HS-5 (cell line): Measurements from ENCODE around the gene AK3.
"Not testable (repeated sequence)": the region's sequence is repeated elsewhere in the genome, so short reads cannot be mapped to it uniquely, and the experiment has no call there.

ENCODE experiments used
- DNase-seq: peaks from one replicate; pipeline ENCODE4 v3.0.0-alpha.2; 2012; ENCODE audit warnings: low read depth

Gene AK3

DNA sequence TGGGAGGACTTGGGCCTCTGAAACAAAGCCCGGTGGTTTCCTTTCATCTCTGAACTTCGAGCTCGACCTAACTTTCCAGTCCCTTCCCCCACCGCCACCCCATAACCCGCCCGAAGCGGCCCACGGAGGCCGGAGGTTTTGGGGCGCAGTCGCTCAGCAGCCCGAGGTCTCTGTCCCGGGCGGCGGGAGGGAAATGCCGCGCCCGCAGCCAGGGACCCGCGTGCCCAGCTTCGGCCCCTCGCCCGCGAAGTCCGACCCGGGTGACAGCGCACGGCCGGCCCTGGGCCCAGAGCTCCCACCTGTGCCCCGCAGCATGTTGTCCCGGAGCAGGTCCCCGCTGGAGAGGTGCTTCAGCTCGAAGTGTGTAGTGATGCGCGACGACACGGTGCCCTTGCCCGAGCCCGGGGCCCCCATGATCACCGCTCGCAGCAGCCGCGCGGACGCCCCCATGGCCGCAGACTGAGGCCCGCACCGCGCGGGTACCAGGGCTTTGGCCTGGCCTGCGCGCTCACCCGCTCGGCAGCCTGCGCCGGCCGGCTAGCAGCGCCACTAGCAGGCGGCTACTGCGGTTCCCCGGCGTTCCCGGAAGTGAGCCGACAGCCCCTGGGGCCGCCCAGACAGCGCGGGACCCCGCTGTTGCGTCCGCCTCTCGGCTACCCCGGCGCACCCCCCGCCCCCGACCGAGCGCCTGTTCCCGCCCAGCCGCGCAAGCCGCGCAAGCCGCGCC is at the start of gene AK3:
Gene AK3 (minus strand): TSS at position 565 of the 727 bp plus-strand sequence. CDS start 115 bp downstream, at position 450.
- no peak for DNase-seq

DNA sequence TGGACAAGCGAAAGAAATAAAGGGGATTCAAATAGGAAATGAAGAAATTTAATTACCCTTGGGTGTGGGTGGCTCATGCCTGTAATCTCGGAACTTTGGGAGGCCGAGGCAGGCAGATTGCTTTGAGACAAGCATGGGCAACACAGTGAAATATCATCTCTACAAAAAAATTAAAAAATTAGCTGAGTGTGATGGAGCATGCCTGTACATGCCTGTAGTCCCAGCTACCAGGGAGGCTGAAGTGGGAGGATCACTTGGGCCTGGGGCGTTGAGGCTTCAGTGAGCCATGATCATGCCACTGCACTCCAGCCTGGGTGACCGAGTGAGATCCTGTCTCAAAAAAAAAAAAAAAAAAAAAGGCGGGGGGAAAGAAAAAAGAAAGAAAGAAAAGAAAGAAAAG is 47.7 kb upstream of the AK3 start:
- DNase-seq: no peak

DNA sequence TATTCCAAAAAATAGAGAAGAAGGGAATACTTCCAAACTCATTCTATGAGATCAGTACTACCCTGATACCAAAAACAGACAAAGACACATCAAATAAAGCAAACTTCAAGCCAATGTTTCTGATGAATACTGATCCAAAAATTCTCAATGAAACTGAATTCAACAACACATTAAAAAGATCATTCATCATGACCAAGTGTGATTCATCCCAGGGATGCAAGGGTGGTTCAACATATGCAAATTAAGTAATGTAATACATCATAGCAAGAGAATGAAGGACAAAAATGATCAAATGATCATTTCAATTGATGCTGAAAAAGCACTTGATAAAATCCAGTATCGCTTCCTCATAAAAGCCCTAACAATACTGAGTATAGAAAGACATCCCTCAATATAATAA is 46.9 kb upstream of the AK3 start:
- DNase-seq: no peak

DNA sequence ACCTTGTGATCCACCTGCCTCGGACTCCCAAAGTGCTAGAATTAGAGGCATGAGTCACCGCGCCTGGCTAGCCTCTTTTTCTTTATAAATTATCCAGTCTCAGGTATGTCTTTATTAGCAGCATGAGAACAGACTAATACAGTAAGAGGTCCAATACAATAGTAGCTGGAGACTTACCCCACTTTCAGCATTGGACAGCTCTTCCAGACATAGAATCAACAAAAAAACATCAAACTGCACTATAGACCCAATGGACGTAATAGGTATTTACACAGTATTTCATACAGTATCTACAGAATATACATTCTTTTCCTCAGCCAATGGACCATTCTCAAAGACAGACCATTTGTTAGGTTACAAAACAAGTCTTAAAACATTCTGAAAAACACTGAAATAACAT is 45.6 kb upstream of the AK3 start:
- no peak for DNase-seq

DNA sequence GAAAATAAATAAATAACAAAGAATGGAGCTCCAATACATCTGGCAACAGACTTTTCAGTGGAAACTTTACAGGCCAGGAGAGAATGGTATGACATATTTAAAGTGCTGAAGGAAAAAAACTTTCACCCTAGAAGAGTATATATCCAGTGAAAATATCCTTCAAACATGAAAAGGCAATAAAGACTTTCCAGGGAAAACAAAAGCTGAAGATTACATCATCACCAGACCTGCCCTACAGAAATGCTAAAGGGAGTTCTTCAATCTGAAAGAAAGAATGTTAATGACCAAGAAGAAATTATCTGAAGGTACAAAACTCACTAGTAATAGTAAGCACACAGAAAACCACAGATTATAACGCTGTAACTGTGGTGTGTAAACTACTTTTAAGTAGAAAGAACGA is 43.4 kb upstream of the AK3 start:
- DNase-seq: no peak

DNA sequence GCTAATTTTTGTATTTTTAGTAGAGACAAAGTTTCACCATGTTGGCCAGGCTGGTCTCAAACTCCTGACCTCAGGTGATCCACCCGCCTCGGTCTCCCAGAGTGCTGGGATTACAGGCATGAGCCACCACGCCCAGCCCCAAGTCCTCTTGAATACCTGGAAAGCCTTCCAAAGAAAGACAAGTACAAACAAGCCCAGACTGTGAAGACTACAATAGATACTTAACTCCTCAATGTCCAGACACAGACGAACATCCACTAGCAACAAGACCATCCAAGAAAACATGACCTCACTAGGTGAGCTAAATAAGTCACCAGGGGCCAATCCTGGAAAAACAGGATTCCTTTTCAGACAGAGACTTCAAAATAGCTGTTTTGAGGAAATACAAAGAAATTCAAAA is 42.2 kb upstream of the AK3 start:
- not testable (repeated sequence) for DNase-seq

DNA sequence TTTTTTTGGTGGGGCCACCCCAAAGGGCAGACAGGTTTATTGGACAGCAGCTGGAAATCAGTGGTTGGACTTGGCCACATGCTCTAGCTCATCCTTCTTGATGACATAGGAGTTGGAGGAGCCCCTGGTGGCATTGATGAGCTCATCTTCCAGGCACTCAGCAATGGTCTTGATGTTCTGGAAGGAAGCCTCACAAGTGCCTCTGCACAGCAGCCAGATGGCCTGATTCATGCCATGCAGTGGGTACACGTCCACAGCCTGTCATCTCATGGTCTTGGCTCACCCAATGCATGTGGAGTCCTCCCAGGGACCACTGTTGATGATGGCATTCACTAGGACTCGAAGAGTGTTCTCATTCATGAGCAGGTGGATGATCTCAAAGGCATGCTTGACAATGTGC is 40.4 kb upstream of the AK3 start:
- DNase-seq: no peak

DNA sequence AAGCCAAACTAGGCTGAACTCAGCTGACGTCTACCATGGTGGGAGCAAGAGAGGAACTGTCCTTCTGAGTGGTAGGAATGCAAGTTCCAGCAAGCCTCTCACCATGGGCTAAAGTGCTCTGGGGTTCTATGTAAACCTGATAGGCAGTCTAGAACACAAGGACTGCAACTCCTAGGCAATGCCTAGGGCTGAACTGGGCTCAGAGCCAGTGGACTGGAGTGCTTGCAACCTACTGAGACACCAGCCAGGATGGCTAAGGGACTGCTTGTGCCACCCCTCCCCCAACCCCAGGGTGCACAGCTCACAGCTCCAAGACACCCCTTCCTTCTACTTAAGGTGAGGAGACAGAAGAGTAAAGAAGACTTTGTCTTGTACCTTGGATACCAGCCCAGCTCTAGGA is 39.6 kb upstream of the AK3 start:
- no peak for DNase-seq

DNA sequence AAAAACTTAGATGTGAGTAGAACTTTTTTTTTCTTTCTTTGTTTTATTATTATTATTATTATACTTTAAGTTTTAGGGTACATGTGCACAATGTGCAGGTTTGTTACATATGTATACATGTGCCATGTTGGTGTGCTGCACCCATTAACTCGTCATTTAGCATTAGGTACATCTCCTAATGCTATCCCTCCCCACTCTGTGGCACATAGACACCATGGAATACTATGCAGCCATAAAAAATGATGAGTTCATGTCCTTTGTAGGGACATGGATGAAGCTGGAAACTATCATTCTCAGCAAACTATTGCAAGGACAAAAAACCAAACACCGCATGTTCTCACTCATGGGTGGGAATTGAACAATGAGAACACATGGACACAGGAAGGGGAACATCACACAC is 34.0 kb upstream of the AK3 start:
- not testable (repeated sequence) for DNase-seq

DNA sequence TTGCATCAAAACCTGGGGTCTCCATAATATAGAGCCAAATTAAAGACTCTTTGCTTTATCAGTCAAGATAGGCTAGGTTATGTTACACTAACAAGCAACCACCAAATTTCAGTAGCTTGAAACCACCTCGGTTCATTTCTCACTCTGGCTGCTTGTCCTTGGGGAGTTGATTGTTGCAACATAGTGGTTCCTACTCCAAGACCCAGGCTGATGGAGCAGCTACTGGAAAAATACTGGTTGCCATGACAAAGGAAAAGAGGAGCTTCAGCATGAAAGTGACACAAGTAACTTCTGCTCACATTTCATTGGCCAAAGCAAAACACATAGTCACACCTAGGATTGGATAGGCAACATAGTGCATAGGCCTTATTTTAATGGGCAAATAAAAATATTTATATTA is 33.2 kb upstream of the AK3 start:
- no peak for DNase-seq

DNA sequence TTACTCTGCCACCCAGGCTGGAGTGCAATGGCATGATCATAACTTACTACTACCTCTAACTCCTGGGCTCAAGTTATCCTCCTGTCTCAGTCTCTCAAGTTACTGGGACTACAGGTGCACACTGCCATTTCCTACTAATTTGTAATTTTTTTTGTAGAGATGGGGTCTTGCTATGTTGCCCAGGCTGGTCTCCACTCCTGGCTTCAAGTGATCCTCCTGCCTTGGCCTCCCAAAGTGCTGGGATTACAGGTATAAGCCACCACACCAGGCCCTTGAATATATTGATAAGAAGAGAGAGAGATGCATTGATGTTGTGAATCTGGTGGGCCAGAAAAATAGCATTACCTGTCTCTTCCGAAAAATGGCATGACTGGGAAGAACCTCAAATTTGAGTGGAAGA is 30.8 kb upstream of the AK3 start:
- no peak for DNase-seq

DNA sequence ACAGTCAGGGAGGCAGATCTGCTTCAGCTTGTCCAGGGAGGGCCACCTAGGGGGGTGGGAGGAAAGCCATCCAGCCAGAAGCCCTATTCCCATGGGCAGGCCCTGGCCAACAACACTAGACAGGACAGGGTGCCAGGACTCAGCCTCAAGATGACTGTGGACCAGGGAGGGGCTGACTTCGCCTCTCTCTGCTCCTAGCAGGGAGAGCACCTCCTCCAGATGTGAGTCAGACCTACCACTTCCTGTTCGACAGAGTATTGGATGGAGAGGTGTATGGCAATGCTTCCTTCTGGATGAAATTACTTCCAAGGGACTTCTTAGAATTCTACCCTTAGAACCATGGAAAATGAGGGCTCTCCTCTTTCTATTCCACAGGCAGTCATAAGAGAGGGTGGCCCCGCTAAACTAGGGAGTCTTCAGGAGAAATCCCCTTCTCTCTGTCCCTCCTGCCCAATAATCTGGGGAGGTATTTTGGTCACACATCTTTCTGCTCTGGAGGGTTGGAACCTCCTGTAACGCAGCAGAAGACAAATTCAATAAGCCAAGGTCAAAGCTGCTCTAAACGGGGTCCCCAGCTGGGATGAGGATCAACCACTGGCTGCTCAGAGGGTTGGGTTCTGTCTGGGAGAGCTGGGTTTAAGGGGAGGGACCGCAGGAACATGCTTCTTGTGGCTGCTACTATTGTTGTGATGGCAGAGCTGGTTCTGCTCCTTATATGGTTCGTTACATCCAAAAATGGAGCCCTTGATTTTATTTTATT is 28.5 kb upstream of the AK3 start:
- DNase-seq: no peak

DNA sequence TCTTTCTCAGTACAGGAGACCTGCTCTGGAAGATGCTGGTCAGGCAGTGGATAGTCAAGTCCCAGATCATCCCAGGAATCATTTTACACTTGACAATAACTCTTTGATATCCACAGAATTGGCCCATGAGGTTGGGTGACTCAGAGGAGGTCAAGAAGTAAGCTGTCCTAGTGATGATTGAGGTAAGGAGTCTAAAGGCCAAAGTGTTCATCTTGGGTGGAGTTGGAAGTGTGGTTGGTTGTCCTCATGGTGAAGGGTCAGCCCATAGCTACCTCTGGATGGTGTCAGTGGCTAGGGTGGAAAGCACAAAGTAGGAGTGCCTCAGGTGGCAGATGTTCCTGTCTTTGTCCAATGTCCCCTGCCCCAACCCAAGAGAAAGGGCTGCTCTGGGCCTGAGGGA is 27.7 kb upstream of the AK3 start:
- DNase-seq: no peak

DNA sequence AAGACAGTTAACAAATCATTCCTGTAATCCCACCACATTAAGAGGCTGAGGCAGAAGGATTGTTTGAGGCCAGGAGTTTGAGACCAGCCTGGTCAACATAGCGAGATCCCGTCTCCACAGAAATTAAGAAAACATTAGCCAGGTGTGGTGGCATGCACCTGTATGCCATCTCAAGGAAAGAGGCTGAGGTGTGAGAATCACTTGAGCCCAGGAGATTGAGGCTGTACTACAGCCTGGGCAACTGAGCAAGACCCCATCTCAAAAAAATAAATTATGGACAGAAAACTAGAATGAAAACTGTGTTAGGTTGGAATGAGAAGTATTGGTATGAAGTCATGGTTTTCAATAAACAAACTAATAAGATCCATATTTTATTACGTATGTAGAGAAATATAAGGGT is 23.0 kb upstream of the AK3 start:
- DNase-seq: no peak

DNA sequence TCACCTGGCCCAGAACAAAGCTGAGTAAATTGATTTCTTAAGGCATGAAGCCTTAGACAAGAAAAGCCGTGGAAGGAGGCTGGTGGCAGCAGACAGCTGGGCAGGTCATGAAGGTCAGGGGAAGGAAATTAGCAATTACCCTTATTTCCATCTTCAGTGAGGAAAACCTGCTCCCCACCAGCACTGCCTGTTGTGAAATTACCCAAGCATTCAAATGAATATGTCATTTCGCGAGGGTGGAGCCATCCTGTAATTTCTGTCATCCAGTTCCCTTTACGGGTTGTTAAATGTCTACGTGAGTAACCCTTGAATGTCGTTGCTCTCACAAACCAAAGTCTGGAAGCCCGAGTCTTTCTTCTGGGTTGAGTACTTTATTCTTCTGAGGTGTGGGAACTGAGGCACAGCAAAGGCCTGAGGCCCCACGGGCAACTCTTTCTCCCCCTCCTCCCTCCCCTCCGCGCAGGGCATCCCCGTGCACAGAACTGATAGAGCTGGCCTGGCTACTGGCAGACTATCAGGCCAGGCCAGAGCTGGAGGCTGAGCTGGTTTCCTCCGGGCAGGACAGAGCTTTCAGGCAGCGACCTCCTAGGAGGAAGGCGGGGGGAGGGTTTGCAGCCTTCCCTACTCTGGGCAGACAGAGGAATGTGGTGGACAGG is 22.0 kb upstream of the AK3 start:
- DNase-seq: no peak

DNA sequence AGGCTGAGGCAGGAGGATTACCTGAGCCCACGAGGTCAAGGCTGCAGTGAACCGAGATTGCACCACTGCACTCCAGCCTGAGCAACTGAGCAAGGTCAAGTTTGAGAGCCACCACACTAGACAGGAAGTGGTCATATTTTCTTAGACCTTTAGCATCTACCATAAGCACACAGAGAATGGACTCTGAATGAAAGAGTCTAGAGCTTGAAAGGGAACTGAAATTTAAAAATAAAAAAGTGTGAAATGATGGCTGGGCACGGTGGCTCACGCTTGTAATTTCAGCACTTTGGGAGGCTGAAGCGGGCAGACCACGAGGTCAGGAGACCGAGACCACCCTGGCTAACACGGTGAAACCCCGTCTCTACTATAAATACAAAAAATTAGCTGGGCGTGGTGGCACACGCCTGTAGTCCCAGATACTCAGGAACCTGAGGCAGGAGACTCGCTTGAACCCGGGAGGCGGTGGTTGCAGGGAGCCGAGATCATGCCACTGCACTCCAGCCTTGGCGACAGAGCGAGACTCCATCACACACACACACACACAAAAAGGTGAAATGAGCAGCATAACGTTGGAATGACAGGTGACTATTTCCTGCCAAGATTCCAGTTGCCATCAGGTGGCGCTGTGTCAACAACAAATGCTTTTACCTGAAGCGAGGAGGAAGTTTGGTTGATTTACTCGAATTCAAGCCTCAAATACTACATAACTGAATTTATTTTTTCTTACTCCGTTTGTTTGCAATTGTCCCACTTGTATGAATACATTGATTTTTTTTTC is 21.3 kb upstream of the AK3 start:
- DNase-seq: no peak

DNA sequence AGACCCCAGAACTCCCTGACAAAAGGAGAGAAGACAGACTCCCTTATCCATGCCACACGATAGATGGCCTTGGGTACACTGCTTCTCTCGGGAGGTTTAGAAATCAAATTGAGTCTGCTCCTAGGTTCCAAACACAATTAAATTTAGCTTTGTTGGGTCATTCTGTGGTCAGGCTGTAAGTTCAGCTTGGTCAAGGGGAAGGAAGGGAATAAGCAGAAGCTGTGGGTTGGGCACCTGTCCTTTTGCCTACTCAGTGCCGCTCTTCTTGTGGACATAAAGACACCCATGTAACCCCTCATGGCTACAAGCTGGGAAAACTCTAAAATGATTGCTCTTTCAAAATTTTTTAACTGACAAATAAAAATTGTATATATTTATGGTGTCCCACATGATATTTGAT is 19.1 kb upstream of the AK3 start:
- no peak for DNase-seq

DNA sequence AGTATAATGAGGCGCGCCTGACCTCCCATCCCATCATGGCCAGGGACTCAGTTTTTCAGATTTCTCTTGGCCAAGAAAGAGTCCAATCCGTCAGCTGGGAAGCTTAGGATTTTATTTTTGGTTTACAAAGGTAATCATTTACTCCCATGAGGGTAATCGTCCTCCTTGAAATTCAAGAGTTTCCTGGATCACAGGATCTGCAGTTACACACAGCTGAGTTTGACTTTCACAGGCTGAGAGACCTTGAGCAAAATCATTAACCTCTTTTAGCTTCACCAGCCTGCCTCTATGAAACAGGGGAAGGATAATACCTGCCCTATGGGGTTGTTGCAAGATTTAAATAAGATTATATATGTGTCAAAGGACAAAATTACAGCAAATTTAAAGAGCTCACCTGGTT is 15.4 kb upstream of the AK3 start:
- DNase-seq: no peak

DNA sequence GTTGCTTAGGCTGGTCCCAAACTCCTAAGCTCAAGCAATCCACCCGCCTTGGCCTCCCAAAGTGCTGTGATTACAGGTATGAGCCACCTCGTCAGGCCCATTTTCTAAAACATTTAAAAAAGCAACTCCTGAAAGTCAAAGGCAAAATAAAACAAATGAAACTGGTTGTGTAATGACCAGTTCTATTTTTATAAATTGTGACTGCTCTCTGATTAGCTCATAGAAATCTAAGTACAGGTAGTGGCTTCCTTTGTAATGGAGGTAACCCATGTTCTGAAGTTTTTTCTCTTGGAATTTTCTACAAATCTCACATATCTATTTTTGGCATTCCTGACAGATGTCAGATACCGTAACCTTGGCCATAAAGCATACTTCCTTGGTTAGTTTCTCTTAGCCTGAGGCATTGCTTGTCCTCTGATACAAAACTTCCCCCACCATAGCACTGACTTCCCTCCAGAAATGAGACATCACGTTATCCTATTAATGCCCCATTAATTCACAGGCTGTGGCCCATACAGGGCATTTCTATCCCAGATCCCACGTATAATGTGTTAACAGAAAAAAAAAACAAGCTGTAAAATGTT is 14.1 kb upstream of the AK3 start:
- DNase-seq: no peak

DNA sequence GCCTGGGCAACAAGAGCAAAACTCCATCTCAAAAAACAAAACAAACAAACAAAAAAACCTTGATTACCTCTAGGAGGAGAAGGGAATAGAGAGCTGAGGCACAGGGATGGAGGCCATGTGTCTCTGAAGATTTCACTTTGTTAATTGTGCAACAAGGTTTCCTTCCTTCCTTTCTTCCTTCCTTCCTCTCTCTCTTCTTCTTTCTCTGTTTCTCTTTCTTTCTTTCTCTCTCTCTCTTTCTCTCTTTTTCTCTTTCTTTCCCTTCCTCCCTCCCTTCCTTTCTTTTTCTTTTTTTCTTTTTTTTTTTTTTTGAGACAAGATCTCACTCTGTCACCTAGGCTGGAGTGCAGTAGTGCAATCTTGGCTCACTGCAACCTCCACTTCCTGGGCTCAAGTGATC is 13.5 kb upstream of the AK3 start:
- DNase-seq: not testable (repeated sequence)

DNA sequence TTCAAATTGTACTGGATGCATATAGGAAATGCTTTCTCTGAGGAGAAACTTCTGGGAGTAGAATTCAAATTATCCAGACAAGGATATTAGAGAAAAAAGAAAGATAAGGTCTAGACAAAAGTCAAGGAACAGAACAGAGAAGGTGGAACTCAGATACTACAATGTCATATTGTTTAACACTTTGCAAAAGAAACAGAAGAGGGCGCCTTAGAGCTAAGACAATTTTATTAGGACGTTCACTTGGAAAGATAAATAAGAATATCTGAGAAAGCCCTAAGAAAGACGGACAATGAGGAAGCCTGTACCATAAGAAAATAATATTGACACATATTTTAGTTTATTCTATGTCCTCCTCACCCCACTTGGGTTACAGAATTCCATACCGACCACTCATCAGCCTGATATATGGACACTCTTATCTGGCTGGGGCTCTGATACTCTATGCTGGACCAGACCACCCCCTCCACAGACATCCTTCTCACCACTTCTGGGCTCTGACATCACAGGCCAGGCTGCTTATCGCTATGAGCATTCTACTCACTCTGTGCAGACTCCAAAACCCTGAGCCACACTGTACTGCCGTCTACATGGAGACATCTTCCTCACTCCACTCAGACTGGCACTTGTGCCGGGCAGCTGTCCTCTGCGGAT is 9.1 kb upstream of the AK3 start:
- no peak for DNase-seq

DNA sequence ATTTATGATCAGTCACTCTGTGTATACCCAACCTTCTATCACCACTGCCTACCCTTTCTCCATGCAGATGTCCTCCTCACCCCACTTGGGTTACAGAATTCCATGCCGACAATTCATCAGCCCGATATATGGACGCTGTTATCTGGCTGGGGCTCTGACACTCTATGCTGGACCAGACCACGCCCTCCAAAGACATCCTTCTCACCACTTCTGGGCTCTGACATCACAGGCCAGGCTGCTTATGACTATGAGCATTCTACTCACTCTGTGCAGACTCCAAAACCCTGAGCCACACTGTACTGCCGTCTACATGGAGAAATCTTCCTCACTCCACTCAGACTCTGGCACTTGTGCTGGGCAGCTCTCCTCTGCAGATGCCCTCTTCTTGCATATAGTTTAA is 7.6 kb upstream of the AK3 start:
- DNase-seq: no peak
